Astrocyte (in vitro differentiated cells and primary cell): ENCODE measurements around the gene SBF1. TPM values are rescaled to one million over a fixed set of nuclear protein-coding genes. Genes with fewer than 3 reads are reported as not detected.
A peak's percentile ranks its signal among the peaks of the same experiment; 100 is the strongest.

Experiments
- DNase-seq: peaks from one replicate; pipeline ENCODE4 v3.0.0-alpha.2; 2010; ENCODE audit warnings: low read depth
- FAIRE-seq: peaks from 2 replicates; lab custom pipeline; 2011; peaks lifted over from hg19 to GRCh38; lab: Jason Lieb, UNC
- H2AFZ ChIP-seq: 2 replicates; pipeline ENCODE4 v1.6.0; 2012; ENCODE audit warnings: low read depth, low read length, inconsistent platforms
- H3K27ac ChIP-seq: 2 replicates; pipeline ENCODE4 v1.5.1; 2011; ENCODE audit warnings: low read depth, low read length, inconsistent platforms
- H3K27me3 ChIP-seq: 2 replicates; pipeline ENCODE4 v1.6.0; 2011; ENCODE audit warnings: low read length, inconsistent platforms; ENCODE audit not compliant: insufficient read depth
- H3K36me3 ChIP-seq: 2 replicates; pipeline ENCODE4 v1.5.1; 2011; ENCODE audit warnings: low read length, inconsistent platforms; ENCODE audit not compliant: insufficient read depth
- H3K4me1 ChIP-seq: 2 replicates; pipeline ENCODE4 v1.5.1; 2011; ENCODE audit warnings: low read length, inconsistent platforms; ENCODE audit not compliant: insufficient read depth
- H3K4me2 ChIP-seq: 2 replicates; pipeline ENCODE4 v1.6.0; 2012; ENCODE audit warnings: low read length, inconsistent platforms
- H3K4me3 ChIP-seq: 2 replicates; pipeline ENCODE4 v1.5.1; 2011; ENCODE audit warnings: low read depth, mild to moderate bottlenecking, low read length, inconsistent platforms; ENCODE audit not compliant: insufficient read depth
- H3K79me2 ChIP-seq: 2 replicates; pipeline ENCODE4 v1.6.0; 2012; ENCODE audit warnings: mild to moderate bottlenecking, low read length, inconsistent platforms; ENCODE audit not compliant: insufficient read depth
- H3K9ac ChIP-seq: 2 replicates; pipeline ENCODE4 v1.6.0; 2012; ENCODE audit warnings: mild to moderate bottlenecking, low read length, inconsistent platforms
- H3K9me3 ChIP-seq: 2 replicates; pipeline ENCODE4 v1.5.1; 2012; ENCODE audit warnings: low read depth, mild to moderate bottlenecking, low read length, inconsistent platforms; ENCODE audit not compliant: insufficient read depth
- H4K20me1 ChIP-seq: 2 replicates; pipeline ENCODE4 v1.6.0; 2012; ENCODE audit warnings: low read length, inconsistent platforms; ENCODE audit not compliant: insufficient read depth
- H3K27ac Mint-ChIP-seq: one replicate; pipeline ENCODE4 v1.8.0; 2021; ENCODE audit warnings: mild to moderate bottlenecking, mixed read lengths; ENCODE audit not compliant: unreplicated experiment
- H3K27me3 Mint-ChIP-seq: one replicate; pipeline ENCODE4 v1.8.0; 2021; ENCODE audit warnings: low read depth, mixed read lengths; ENCODE audit not compliant: unreplicated experiment
- H3K36me3 Mint-ChIP-seq: one replicate; pipeline ENCODE4 v1.8.0; 2021; ENCODE audit warnings: low read depth, mixed read lengths; ENCODE audit not compliant: unreplicated experiment
- H3K4me1 Mint-ChIP-seq: one replicate; pipeline ENCODE4 v1.8.0; 2021; ENCODE audit warnings: low read depth, mixed read lengths; ENCODE audit not compliant: unreplicated experiment
- H3K4me3 Mint-ChIP-seq: one replicate; pipeline ENCODE4 v1.8.0; 2021; ENCODE audit warnings: mild to moderate bottlenecking, moderate library complexity, mixed read lengths; ENCODE audit not compliant: unreplicated experiment
- H3K9me3 Mint-ChIP-seq: one replicate; pipeline ENCODE4 v1.8.0; 2021; ENCODE audit warnings: mild to moderate bottlenecking, mixed read lengths; ENCODE audit not compliant: unreplicated experiment
- EZH2 ChIP-seq: IDR thresholded peaks from 2 replicates; pipeline ENCODE4 v1.6.1; 2012; ENCODE audit warnings: mild to moderate bottlenecking, low read length, inconsistent platforms; ENCODE audit not compliant: insufficient read depth
- total RNA-seq: library from RNA; stranded (reverse); gene quantifications from 2 replicates; pipeline ENCODE4 v1.2.1, GENCODE V29; 2021
- TF ChIP-seq, protein P1 (sequence below): IDR thresholded peaks from 2 replicates; pipeline ENCODE4 v1.5.1; 2011; ENCODE audit warnings: low read depth, mild to moderate bottlenecking, inconsistent platforms, low read length, moderate library complexity; ENCODE audit not compliant: insufficient read depth

Gene SBF1
- total RNA-seq, 1 donor from 2014 or later = 75.4 TPM

DNA sequence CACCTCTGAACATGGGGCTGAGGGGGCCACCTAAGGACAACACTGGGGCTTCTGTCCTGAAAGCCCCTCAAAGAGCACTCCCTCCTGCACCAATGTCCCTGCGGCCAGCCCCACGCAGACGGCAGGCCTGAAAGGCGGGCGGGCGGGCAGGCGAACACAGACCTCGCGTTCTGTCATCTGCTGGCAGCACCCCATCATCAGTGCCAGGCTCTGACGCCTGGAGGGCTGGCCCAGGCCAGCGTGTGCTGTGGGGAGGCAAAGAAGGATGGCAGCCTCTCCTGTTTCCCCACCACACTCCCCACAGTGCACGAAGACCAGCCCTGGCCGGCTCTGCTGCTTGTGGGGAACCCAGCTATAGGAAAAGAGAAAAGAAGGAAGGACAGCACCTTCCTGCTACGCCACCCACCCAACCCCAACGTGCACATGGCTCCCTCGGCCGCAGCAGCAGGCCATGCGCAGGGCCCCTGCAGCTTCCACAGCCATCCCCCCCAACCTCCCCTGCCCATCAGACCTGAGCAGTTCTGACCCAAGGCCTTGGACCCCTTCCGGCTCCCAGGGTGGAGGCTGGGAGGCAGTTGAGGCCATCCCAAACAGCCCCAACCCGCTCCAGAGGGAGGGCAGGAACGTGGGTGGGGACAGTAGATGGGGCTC is 3.5 kb downstream of the SBF1 start:
- Histone ChIP-seq H3K9ac (no peak overlapping the region), H3K4me1 (peaks cover 36% of the 10 kb centered on the region), H3K9me3 (no peaks in the 10 kb centered on the region), H2AFZ (no peak overlapping the region), H3K36me3 (no peaks in the 10 kb centered on the region), H3K4me2 (no peak overlapping the region), H3K4me3 (no peak overlapping the region), H3K79me2 (peaks cover 67% of the 10 kb centered on the region), H4K20me1 (peaks cover 75% of the 10 kb centered on the region), H3K27me3 (no peaks in the 10 kb centered on the region), H3K27ac (no peak overlapping the region)
- TF ChIP-seq EZH2 = no peak
- TF ChIP-seq, protein P1, sequence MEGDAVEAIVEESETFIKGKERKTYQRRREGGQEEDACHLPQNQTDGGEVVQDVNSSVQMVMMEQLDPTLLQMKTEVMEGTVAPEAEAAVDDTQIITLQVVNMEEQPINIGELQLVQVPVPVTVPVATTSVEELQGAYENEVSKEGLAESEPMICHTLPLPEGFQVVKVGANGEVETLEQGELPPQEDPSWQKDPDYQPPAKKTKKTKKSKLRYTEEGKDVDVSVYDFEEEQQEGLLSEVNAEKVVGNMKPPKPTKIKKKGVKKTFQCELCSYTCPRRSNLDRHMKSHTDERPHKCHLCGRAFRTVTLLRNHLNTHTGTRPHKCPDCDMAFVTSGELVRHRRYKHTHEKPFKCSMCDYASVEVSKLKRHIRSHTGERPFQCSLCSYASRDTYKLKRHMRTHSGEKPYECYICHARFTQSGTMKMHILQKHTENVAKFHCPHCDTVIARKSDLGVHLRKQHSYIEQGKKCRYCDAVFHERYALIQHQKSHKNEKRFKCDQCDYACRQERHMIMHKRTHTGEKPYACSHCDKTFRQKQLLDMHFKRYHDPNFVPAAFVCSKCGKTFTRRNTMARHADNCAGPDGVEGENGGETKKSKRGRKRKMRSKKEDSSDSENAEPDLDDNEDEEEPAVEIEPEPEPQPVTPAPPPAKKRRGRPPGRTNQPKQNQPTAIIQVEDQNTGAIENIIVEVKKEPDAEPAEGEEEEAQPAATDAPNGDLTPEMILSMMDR = no peak
- H3K4me3 Mint-ChIP-seq = no peak overlapping the region
- peaks cover 19% of the 10 kb centered on the region for H3K4me1 Mint-ChIP-seq
- H3K27ac Mint-ChIP-seq = no peak overlapping the region
- peaks cover 4% of the 10 kb centered on the region for H3K36me3 Mint-ChIP-seq
- no peaks in the 10 kb centered on the region for H3K27me3 Mint-ChIP-seq
- FAIRE-seq = no peak
- DNase-seq = no peak
- H3K9me3 Mint-ChIP-seq = no peaks in the 10 kb centered on the region

DNA sequence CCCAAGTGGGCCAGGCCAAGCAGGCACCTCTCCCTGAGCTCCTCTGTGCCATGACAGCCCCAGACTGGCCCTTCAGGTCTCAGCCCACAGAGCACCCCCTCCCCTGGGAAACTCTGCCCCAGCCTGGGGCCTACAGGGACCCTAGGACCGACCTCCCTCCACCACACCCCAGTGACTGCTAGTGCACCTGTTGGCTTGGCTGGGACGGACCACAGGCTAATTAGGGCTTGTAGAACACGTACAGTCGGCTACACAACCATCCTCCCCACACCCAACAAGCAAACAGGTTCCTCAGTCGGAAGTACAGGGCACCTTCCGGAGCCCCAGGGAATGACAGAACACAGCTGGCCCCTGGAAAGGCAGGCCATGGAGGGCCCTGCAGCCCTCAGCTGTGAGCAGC is 4.3 kb downstream of the SBF1 start:
- Histone ChIP-seq H3K79me2 (peaks cover 67% of the 10 kb centered on the region), H3K4me2 (no peak overlapping the region), H3K27ac (no peak overlapping the region), H3K27me3 (no peaks in the 10 kb centered on the region), H3K9ac (no peak overlapping the region), H3K4me1 (peaks cover 35% of the 10 kb centered on the region), H4K20me1 (peaks cover 75% of the 10 kb centered on the region), H2AFZ (no peak overlapping the region), H3K4me3 (no peak overlapping the region), H3K9me3 (no peaks in the 10 kb centered on the region), H3K36me3 (no peaks in the 10 kb centered on the region)
- DNase-seq (no peak), FAIRE-seq (no peak)
- TF ChIP-seq, protein P1 = no peak
- TF ChIP-seq EZH2 = no peak
- H3K27me3 Mint-ChIP-seq = no peaks in the 10 kb centered on the region
- H3K27ac Mint-ChIP-seq = no peak overlapping the region
- peaks cover 4% of the 10 kb centered on the region for H3K36me3 Mint-ChIP-seq
- H3K4me1 Mint-ChIP-seq = peaks cover 19% of the 10 kb centered on the region
- peak overlapping the region; percentile 27 for H3K4me3 Mint-ChIP-seq
- H3K9me3 Mint-ChIP-seq = no peaks in the 10 kb centered on the region
